H1 (cell line): Measurements from ENCODE around the gene MYO5B. TPM values are rescaled to one million over a fixed set of nuclear protein-coding genes. Genes with fewer than 3 reads are reported as not detected.

Experiments
- CTCF ChIA-PET: fragments of 300-600 bp; sonication (Branson Sonifier 250); formaldehyde crosslinking; loops from one replicate; lab custom pipeline; 2021; ENCODE audit not compliant: partially characterized antibody; lab: Charles Lee
- POLR2A ChIA-PET: fragments of 300-600 bp; sonication (Branson Sonifier 250); formaldehyde crosslinking; loops from one replicate; lab custom pipeline; 2021; ENCODE audit warnings: inconsistent platforms; ENCODE audit not compliant: partially characterized antibody; lab: Charles Lee
- DNase-seq, 2 experiments: peaks; one replicate each; pipeline versions ENCODE4 v3.0.0 to v3.0.0-alpha.2; 2010 to 2022; ENCODE audit warnings: low spot score in 2 of 2, low read depth in 1 of 2, mixed read lengths in 1 of 2
- FAIRE-seq: peaks from 2 replicates; lab custom pipeline; 2011; peaks lifted over from hg19 to GRCh38; lab: Jason Lieb, UNC
- H2AFZ ChIP-seq: 2 replicates; pipeline ENCODE4 v1.8.1; 2012; ENCODE audit warnings: low read length, inconsistent platforms
- H2AK5ac ChIP-seq: 2 replicates; pipeline ENCODE4 v1.6.1; 2013; ENCODE audit warnings: low read depth, low read length
- H2BK120ac ChIP-seq: replicated peaks from 2 replicates; pipeline ENCODE3; 2013; ENCODE audit warnings: low read depth, low read length, inconsistent platforms
- H2BK12ac ChIP-seq: 2 replicates; pipeline ENCODE4 v1.6.1; 2013; ENCODE audit warnings: low read depth, low read length
- H2BK15ac ChIP-seq: 2 replicates; pipeline ENCODE4 v1.6.1; 2013; ENCODE audit warnings: low read length
- H2BK20ac ChIP-seq: 2 replicates; pipeline ENCODE4 v1.6.1; 2013; ENCODE audit warnings: low read length
- H2BK5ac ChIP-seq: 2 replicates; pipeline ENCODE4 v1.6.1; 2013; ENCODE audit warnings: low read depth, low read length
- H3K14ac ChIP-seq: 2 replicates; pipeline ENCODE4 v1.6.1; 2013; ENCODE audit warnings: inconsistent platforms; ENCODE audit not compliant: insufficient read length
- H3K18ac ChIP-seq: 2 replicates; pipeline ENCODE4 v1.6.1; 2013; ENCODE audit warnings: low read length; ENCODE audit errors: extremely low read depth
- H3K23ac ChIP-seq: 2 replicates; pipeline ENCODE4 v1.6.1; 2013; ENCODE audit warnings: inconsistent platforms; ENCODE audit not compliant: insufficient read length
- H3K23me2 ChIP-seq: 2 replicates; pipeline ENCODE4 v1.6.1; 2013; ENCODE audit warnings: low read depth, low read length
- H3K27ac ChIP-seq: 2 replicates; pipeline ENCODE4 v1.6.1; 2011; ENCODE audit warnings: low read depth, low read length, inconsistent platforms
- H3K27me3 ChIP-seq, 4 experiments: replicated peaks in 1 of 4; 1 replicate in 1 of 4; 2 replicates in 3 of 4; pipeline versions ENCODE4 v1.6.1 to v1.8.1; 2011 to 2013; ENCODE audit warnings: low read length in 3 of 4, mild to moderate bottlenecking in 3 of 4, inconsistent platforms in 2 of 4, mixed read lengths in 2 of 4, moderate library complexity in 1 of 4; ENCODE audit not compliant: control insufficient read depth in 3 of 4, insufficient read depth in 3 of 4; ENCODE audit errors: extremely low read depth in 1 of 4
- H3K36me3 ChIP-seq, 4 experiments: 2 replicates each; pipeline versions ENCODE4 v1.6.1 to v1.8.1; 2011 to 2013; ENCODE audit warnings: mild to moderate bottlenecking in 4 of 4, low read length in 3 of 4, moderate library complexity in 2 of 4, control low read depth in 1 of 4, inconsistent platforms in 1 of 4; ENCODE audit not compliant: insufficient read depth in 4 of 4, control insufficient read depth in 2 of 4
- H3K4ac ChIP-seq: replicated peaks from 2 replicates; pipeline ENCODE3; 2013; ENCODE audit warnings: low read length, low read depth, mixed read lengths, inconsistent platforms; ENCODE audit not compliant: insufficient read length
- H3K4me1 ChIP-seq, 4 experiments: replicated peaks in 1 of 4; 1 replicate in 1 of 4; 2 replicates in 3 of 4; pipeline versions ENCODE4 v1.6.1 to v1.8.1; 2011 to 2013; ENCODE audit warnings: low read length in 3 of 4, inconsistent platforms in 2 of 4, mixed read lengths in 1 of 4; ENCODE audit not compliant: insufficient read depth in 4 of 4, control insufficient read depth in 3 of 4
- H3K4me2 ChIP-seq, 2 experiments: 2 replicates each; pipeline versions ENCODE4 v1.6.1 to v1.8.1; 2011 to 2013; ENCODE audit warnings: low read depth in 2 of 2, low read length in 2 of 2, control low read depth in 1 of 2, inconsistent platforms in 1 of 2, mild to moderate bottlenecking in 1 of 2; ENCODE audit not compliant: insufficient read depth in 1 of 2
- H3K4me3 ChIP-seq, 4 experiments: fragments of 200-600, 300-600 bp in 1 of 4; sonication (generic), shearing (Covaris generic), sonication (Bioruptor Twin) in 1 of 4; 2 replicates each; pipeline versions ENCODE4 v1.5.1 to v1.8.1; 2011 to 2016; ENCODE audit warnings: low read length in 4 of 4, low read depth in 3 of 4, control low read depth in 2 of 4, inconsistent platforms in 2 of 4, mild to moderate bottlenecking in 2 of 4, mixed read lengths in 1 of 4, moderate library complexity in 1 of 4; ENCODE audit not compliant: insufficient read depth in 2 of 4; ENCODE audit errors: extremely low read depth in 1 of 4
- H3K56ac ChIP-seq: replicated peaks from 2 replicates; pipeline ENCODE3; 2013; ENCODE audit warnings: low read depth, mild to moderate bottlenecking, mixed read lengths, low read length, inconsistent platforms; ENCODE audit not compliant: insufficient read length
- H3K79me1 ChIP-seq: 2 replicates; pipeline ENCODE4 v1.6.1; 2013; ENCODE audit warnings: low read depth, low read length, control low read depth
- H3K79me2 ChIP-seq, 2 experiments: 2 replicates each; pipeline versions ENCODE4 v1.6.1 to v1.8.1; 2012 to 2013; ENCODE audit warnings: low read length in 2 of 2, mild to moderate bottlenecking in 2 of 2, inconsistent platforms in 1 of 2; ENCODE audit not compliant: insufficient read depth in 2 of 2, control insufficient read depth in 1 of 2
- H3K9ac ChIP-seq, 4 experiments: replicated peaks in 1 of 4; 1 replicate in 1 of 4; 2 replicates in 3 of 4; pipeline versions ENCODE4 v1.6.1 to v1.8.1; 2011 to 2013; ENCODE audit warnings: low read depth in 3 of 4, low read length in 3 of 4, control low read depth in 2 of 4, mild to moderate bottlenecking in 2 of 4, moderate library complexity in 2 of 4, inconsistent platforms in 1 of 4; ENCODE audit errors: extremely low read depth in 1 of 4
- H3K9me3 ChIP-seq, 2 experiments: 2 replicates each; pipeline versions ENCODE4 v1.6.1 to v1.8.1; 2012 to 2013; ENCODE audit warnings: mild to moderate bottlenecking in 2 of 2, moderate library complexity in 2 of 2, control low read depth in 1 of 2, inconsistent platforms in 1 of 2, low read depth in 1 of 2, low read length in 1 of 2, mixed read lengths in 1 of 2; ENCODE audit not compliant: insufficient read depth in 2 of 2
- H4K20me1 ChIP-seq, 2 experiments: replicated peaks in 1 of 2; 2 replicates each; pipeline versions ENCODE3 to v1.8.1; 2011 to 2013; ENCODE audit warnings: inconsistent platforms in 2 of 2, low read length in 2 of 2, mild to moderate bottlenecking in 1 of 2; ENCODE audit not compliant: insufficient read depth in 2 of 2, control insufficient read depth in 1 of 2
- H4K5ac ChIP-seq: 2 replicates; pipeline ENCODE4 v1.6.1; 2013; ENCODE audit warnings: low read length, low read depth, mixed read lengths, inconsistent platforms; ENCODE audit not compliant: insufficient read length
- H4K8ac ChIP-seq: 2 replicates; pipeline ENCODE4 v1.8.0; 2013; ENCODE audit warnings: mild to moderate bottlenecking, moderate library complexity, low read length, inconsistent platforms; ENCODE audit not compliant: insufficient read depth; ENCODE audit errors: extremely low read depth
- H4K91ac ChIP-seq: replicated peaks from 2 replicates; pipeline ENCODE3; 2013; ENCODE audit warnings: low read length, mixed read lengths, inconsistent platforms; ENCODE audit not compliant: insufficient read length
- JUND ChIP-seq: IDR thresholded peaks from 2 replicates; pipeline ENCODE4 v1.6.1; 2011; ENCODE audit warnings: mild to moderate bottlenecking, improper control_type of control experiment, low read length
- WGBS, 2 experiments: shearing (Covaris generic) in 1 of 2; methylation state at CpG; one replicate each; pipeline versions ENCODE4 v1.1.6 to v1.1.7; 2013 to 2015; ENCODE audit warnings: low lambda C conversion rate in 2 of 2, mixed read lengths in 2 of 2, inconsistent platforms in 1 of 2, low coverage in 1 of 2, missing lambda C conversion rate in 1 of 2; ENCODE audit not compliant: insufficient replicate concordance in 2 of 2, insufficient coverage in 1 of 2, insufficient read length in 1 of 2; ENCODE audit errors: extremely low coverage in 1 of 2, missing lambda C conversion rate in 1 of 2; 5-methylcytosine and 5-hydroxymethylcytosine counted together
- polyA plus RNA-seq, 7 experiments: library from polyadenylated mRNA; depleted of rRNA in 3 of 7; stranded (reverse) in 5 of 7; unstranded in 2 of 7; fragments of >200 nt in 5 of 7; fragments of 200-250 nt in 2 of 7; gene quantifications; 1 replicate in 5 of 7; 2 replicates in 1 of 7; 4 replicates in 1 of 7; pipeline versions ENCODE4 v1.2.1 to v1.2.3, GENCODE V29; 2011 to 2013; ENCODE audit warnings: missing spikeins in 2 of 7, mixed read lengths in 2 of 7
- total RNA-seq: library from RNA; stranded (reverse); fragmentation: NEBNext Ultra II Directional; extraction: Animal tissue kit (Norgen Biotek cat#: 25700); gene quantifications from 2 replicates; pipeline ENCODE4 v1.2.1, GENCODE V29; 2021

Gene MYO5B
- total and polyA plus RNA-seq, 2 of the 8 experiments (the other 6 are each of a cell fraction or from before 2014, with no cell fraction given) = 6.4 to 7.7 TPM

- no peak for FAIRE-seq
- no peak for TF ChIP-seq JUND
These were observed 23.5 kb downstream of the MYO5B start for GRCh38 chr18:50171406-50171805.

More at GRCh38 chr18:50171406-50171805, 23.5 kb downstream of the MYO5B start:
- CTCF ChIA-PET = interaction anchor here (0.8 kb wide), 1 partner anchor 24 kb away, joined by 3 read pairs; no protein-coding TSS in a partner anchor
- no peaks in the 10 kb centered on the region for H3K27me3 ChIP-seq
- no peak overlapping the region for H3K56ac ChIP-seq
- H3K79me2 ChIP-seq = no peaks in the 10 kb centered on the region
- H3K27ac ChIP-seq = no peak overlapping the region
- H2BK5ac ChIP-seq = no peak overlapping the region
- H2BK15ac ChIP-seq = no peak overlapping the region
- H2BK20ac ChIP-seq = no peak overlapping the region
- no peak overlapping the region for H3K14ac ChIP-seq
- H3K23me2 ChIP-seq = no peaks in the 10 kb centered on the region
- no peak overlapping the region for H4K91ac ChIP-seq
- no peak overlapping the region for H2AFZ ChIP-seq
- no peak overlapping the region for H4K5ac ChIP-seq
- no peak overlapping the region for H3K4me2 ChIP-seq
- H3K4me3 ChIP-seq = no peak overlapping the region
- no peaks in the 10 kb centered on the region for H3K9me3 ChIP-seq
- H3K18ac ChIP-seq = no peak overlapping the region
- no peak for DNase-seq
- no peaks in the 10 kb centered on the region for H3K36me3 ChIP-seq
- POLR2A ChIA-PET = no interaction called here
- H3K9ac ChIP-seq = no peak overlapping the region
- H2AK5ac ChIP-seq = no peak overlapping the region
- no peak overlapping the region for H3K23ac ChIP-seq
- 79% methylated on average over 2 of the region's 2 CpGs; no CpG with 5 or more reads in 1 of the 2 experiments for WGBS, 2 experiments
- H3K4me1 ChIP-seq = no peaks in the 10 kb centered on the region
- no peak overlapping the region for H4K8ac ChIP-seq
- no peaks in the 10 kb centered on the region for H3K79me1 ChIP-seq
- H2BK12ac ChIP-seq = no peak overlapping the region
- no peak overlapping the region for H3K4ac ChIP-seq
- no peak overlapping the region for H2BK120ac ChIP-seq
- no peaks in the 10 kb centered on the region for H4K20me1 ChIP-seq
